ENCODE data around the gene MEF2A. TPM values are rescaled to one million over a fixed set of nuclear protein-coding genes. Genes with fewer than 3 reads are reported as not detected.
A peak's percentile ranks its signal among the peaks of the same experiment; 100 is the strongest.

Gene MEF2A
- polyA plus RNA-seq, 1 donor, result 29.3 TPM

DNA sequence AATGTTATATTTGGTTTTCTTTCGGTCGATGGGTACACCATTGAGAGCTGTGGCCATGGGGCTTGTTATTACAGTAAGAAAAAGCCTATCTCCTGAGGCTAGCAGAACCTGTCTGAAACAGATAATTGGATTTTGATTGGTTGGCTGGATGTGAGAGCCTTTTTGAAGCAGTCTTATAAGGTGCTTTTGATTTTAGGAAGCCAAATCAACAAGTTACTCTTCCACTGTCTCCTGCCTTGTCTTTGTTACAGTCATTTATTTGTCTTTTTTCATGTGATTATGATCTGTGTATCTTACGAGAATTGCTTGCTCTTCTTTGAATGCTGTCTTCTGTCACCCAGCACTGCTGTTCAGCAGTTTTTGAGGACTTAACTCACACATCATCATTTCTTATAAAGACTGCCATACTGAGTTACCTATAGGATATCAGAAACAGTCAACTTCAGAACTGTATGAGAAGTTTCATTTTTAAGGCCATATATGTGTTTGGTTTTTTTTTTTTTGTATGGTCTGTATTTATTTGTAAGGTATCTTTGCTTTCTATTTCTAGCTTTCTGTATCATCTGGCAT is 51.1 kb downstream of the MEF2A start:
- Histone ChIP-seq H3K27me3 (ENCODE audit: control insufficient read depth, insufficient read depth, low read length) (no peaks in the 10 kb centered on the region), H3K27ac (ENCODE audit: low read length) (no peak overlapping the region), H3K4me3 (ENCODE audit: low read length) (no peak overlapping the region), H3K36me3 (ENCODE audit: control insufficient read depth, insufficient read depth, low read length) (no peaks in the 10 kb centered on the region), H3K4me1 (ENCODE audit: control insufficient read depth, insufficient read depth, low read length) (peaks cover 31% of the 10 kb centered on the region), H3K9me3 (ENCODE audit: control insufficient read depth, low read depth, low read length) (peaks cover 2% of the 10 kb centered on the region)
- 75% methylated on average over 1 of the region's 3 CpGs for WGBS (ENCODE audit: insufficient coverage, low lambda C conversion rate)
- DNase-seq, result no peak

DNA sequence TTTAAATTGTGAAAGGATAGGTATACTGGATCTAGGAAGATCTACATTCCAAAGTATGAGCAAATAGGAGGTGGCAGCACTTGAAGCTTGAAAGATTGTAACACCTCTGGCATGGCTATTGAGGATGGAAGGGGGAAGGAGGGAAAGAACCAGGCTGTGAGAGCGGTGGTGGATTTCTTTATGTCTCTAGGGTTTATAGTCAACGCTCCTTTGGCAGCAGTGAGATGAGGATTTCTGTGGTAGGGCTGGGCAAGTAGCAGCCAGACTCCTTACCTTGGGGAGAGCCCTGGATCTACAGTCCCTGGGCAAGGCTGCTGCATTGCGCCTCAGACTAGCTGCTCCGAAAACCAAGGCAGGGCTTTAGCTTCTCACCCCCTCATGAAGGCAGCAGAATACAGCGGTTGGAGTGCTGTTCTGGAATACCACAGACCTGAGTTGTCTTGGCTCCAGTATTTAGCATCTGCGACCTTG is 53.2 kb downstream of the MEF2A start:
- peaks cover 2% of the 10 kb centered on the region for H3K9me3 ChIP-seq (ENCODE audit: control insufficient read depth, low read depth, low read length)

DNA sequence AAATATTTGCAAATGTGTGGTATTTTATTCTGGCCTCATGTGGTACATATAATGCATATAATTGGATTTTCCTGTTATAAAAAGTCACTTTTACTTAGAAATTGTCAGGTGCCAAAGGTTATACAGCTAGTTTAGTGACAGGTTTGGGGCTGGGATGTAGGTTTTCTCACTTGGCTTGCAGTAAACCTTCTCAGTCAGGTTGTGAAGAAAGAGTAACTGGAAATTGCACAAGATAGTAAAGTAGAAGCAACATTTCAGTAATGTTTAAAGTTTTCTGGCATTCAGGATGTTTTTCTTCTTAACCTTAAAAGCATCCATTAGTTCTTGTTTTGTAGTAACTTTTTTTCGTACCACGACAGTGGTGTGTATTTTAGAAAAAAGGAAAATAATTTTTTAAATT is 53.9 kb downstream of the MEF2A start:
- Histone ChIP-seq H3K27ac (ENCODE audit: low read length) (no peak overlapping the region), H3K9me3 (ENCODE audit: control insufficient read depth, low read depth, low read length) (peaks cover 2% of the 10 kb centered on the region), H3K4me1 (ENCODE audit: control insufficient read depth, insufficient read depth, low read length) (peaks cover 13% of the 10 kb centered on the region), H3K36me3 (ENCODE audit: control insufficient read depth, insufficient read depth, low read length) (no peaks in the 10 kb centered on the region), H3K27me3 (ENCODE audit: control insufficient read depth, insufficient read depth, low read length) (no peaks in the 10 kb centered on the region), H3K4me3 (ENCODE audit: low read length) (no peak overlapping the region)
- WGBS (ENCODE audit: insufficient coverage, low lambda C conversion rate), result 100% methylated on average over 1 of the region's 2 CpGs
- DNase-seq, result no peak

More for the DNA sequence above, 53.2 kb downstream of the MEF2A start:
- 100% methylated on average over 1 of the region's 6 CpGs for WGBS (ENCODE audit: insufficient coverage, low lambda C conversion rate)
- H3K4me3 ChIP-seq (ENCODE audit: low read length), result no peak overlapping the region
- H3K4me1 ChIP-seq (ENCODE audit: control insufficient read depth, insufficient read depth, low read length), result peaks cover 20% of the 10 kb centered on the region
- H3K36me3 ChIP-seq (ENCODE audit: control insufficient read depth, insufficient read depth, low read length), result no peaks in the 10 kb centered on the region
- no peak overlapping the region for H3K27ac ChIP-seq (ENCODE audit: low read length)
- DNase-seq, result no peak
- H3K27me3 ChIP-seq (ENCODE audit: control insufficient read depth, insufficient read depth, low read length), result no peaks in the 10 kb centered on the region

DNA sequence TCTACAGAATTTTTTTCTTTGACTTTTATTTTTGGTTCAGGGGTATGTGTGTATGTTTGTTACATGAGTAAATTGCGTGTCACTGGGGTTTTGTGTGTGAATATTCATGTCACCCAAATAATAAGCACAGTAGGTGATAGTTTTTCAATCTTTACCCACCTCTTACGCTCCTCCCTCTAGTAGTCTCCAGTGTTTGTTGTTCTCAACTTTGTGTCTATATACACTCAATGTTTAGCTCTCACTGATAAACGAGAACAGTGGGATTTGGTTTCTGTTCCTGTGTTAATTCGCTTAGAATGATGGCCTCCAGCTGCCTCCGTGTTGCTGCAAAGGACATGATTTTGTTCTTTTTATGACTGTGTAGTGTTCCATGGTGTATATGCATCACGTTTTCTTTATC is 54.4 kb downstream of the MEF2A start:
- 100% methylated on average over 1 of the region's 6 CpGs for WGBS (ENCODE audit: insufficient coverage, low lambda C conversion rate)
- H3K27ac ChIP-seq (ENCODE audit: low read length), result no peak overlapping the region
- H3K9me3 ChIP-seq (ENCODE audit: control insufficient read depth, low read depth, low read length), result peaks cover 2% of the 10 kb centered on the region
- H3K27me3 ChIP-seq (ENCODE audit: control insufficient read depth, insufficient read depth, low read length), result no peaks in the 10 kb centered on the region
- H3K4me1 ChIP-seq (ENCODE audit: control insufficient read depth, insufficient read depth, low read length), result peaks cover 9% of the 10 kb centered on the region
- H3K4me3 ChIP-seq (ENCODE audit: low read length), result no peak overlapping the region
- DNase-seq, result no peak
- H3K36me3 ChIP-seq (ENCODE audit: control insufficient read depth, insufficient read depth, low read length), result no peaks in the 10 kb centered on the region

DNA sequence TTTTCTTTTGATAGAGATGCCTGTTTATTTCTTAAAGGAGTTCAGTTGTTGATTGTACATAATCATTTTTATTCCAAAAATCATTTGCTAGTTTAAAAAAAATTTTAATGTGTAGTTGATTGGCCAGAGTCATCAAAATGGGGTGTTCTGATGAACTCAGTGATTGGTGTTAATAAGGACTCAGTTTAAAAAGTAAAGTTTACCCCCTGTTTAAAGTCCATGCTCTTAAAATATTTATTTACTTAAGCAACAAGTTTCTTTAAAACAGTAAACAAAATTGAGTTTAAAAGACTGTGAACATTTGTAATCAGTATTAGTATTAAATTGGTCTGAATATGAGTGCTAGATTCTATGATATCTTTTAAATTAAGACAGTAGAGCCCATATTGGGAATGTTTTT is 56.0 kb downstream of the MEF2A start:
- Histone ChIP-seq H3K27me3 (ENCODE audit: control insufficient read depth, insufficient read depth, low read length) (no peaks in the 10 kb centered on the region), H3K4me1 (ENCODE audit: control insufficient read depth, insufficient read depth, low read length) (peaks cover 3% of the 10 kb centered on the region), H3K4me3 (ENCODE audit: low read length) (no peak overlapping the region), H3K27ac (ENCODE audit: low read length) (no peak overlapping the region), H3K9me3 (ENCODE audit: control insufficient read depth, low read depth, low read length) (peaks cover 2% of the 10 kb centered on the region), H3K36me3 (ENCODE audit: control insufficient read depth, insufficient read depth, low read length) (no peaks in the 10 kb centered on the region)
- no peak for DNase-seq

DNA sequence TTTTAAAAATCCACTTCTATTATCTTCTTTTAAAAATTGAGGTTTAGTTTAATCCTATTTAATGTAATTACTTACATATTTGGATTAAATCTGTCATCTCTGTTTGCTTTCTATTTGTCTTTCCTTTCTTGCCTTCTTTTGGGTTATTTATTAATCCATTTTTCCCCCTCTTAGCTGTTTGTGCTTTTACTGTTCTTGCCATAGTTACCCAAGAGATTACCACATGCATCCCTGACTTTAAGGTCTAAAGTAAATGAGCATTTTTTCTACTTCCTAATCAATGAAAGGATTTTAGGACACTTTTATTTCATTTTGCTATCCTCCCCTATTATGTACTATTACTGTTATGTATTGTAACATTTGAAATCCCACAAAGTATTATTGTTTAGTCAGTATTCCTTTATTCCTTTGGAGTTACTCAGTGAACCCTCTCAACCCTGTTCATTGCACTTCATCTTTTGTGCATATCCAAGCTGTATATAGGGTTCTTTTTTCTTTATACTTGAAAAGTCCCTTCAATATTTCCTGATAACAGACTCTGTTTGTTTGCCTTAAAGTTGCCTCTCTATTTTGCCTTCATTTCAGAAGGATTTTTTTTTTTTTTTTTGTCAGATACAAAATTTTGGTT is 62.7 kb downstream of the MEF2A start:
- Histone ChIP-seq H3K27ac (ENCODE audit: low read length) (no peak overlapping the region), H3K27me3 (ENCODE audit: control insufficient read depth, insufficient read depth, low read length) (no peaks in the 10 kb centered on the region), H3K4me1 (ENCODE audit: control insufficient read depth, insufficient read depth, low read length) (no peaks in the 10 kb centered on the region), H3K4me3 (ENCODE audit: low read length) (no peak overlapping the region), H3K36me3 (ENCODE audit: control insufficient read depth, insufficient read depth, low read length) (no peaks in the 10 kb centered on the region), H3K9me3 (ENCODE audit: control insufficient read depth, low read depth, low read length) (no peaks in the 10 kb centered on the region)
- peak in 1 of 2 donors; percentile 17 for DNase-seq

DNA sequence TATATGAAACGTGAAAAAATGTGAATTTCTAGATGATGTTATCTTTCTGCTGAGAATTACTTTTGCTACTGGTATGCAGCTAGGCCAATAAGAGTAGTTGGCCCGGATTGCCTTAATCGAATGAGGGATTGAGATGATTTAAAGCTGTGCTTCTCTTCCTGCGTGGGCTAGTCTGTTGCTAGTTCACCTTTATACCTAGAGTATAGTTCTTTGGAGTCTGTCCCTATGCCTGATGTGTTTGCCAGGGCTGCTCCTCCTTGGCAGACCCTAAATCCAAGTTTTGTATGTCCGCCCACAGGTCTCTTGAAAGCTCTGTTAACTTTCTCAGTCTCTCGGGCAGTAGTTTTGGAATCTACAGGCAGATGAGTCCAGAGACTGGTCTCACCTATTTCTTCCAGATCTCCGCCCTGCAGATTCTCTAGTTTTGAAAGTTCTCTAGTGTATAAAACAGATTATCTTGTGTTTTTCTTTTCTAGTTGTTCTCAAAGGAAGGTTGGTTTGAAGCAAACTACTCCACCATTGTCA is 64.9 kb downstream of the MEF2A start:
- H3K9me3 ChIP-seq (ENCODE audit: control insufficient read depth, low read depth, low read length), result no peaks in the 10 kb centered on the region
- WGBS (ENCODE audit: insufficient coverage, low lambda C conversion rate), result 91% methylated on average over 4 of the region's 7 CpGs
- no peak for DNase-seq
- no peak overlapping the region for H3K4me3 ChIP-seq (ENCODE audit: low read length)
- H3K4me1 ChIP-seq (ENCODE audit: control insufficient read depth, insufficient read depth, low read length), result no peaks in the 10 kb centered on the region
- no peaks in the 10 kb centered on the region for H3K27me3 ChIP-seq (ENCODE audit: control insufficient read depth, insufficient read depth, low read length)
- H3K27ac ChIP-seq (ENCODE audit: low read length), result no peak overlapping the region
- peaks cover 9% of the 10 kb centered on the region for H3K36me3 ChIP-seq (ENCODE audit: control insufficient read depth, insufficient read depth, low read length)

DNA sequence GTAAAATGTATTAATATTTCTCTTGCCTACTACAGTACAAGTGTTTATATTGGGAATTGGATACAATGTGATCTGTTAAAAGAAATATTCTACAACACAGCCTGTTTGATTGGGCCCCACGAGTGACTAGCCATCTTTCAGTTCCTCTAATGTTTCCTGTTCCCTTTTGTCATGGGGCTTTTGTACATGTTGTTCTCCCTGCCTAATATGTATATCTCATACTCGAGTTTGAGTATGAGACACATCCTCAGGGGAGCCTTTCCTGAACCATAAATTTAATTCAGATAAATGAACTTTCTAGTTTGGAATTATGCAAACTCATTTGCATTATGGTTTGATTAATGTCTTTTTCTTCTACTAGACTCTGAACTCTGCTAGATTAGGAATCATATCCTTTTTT is 65.5 kb downstream of the MEF2A start:
- no peak overlapping the region for H3K4me3 ChIP-seq (ENCODE audit: low read length)
- peaks cover 12% of the 10 kb centered on the region for H3K36me3 ChIP-seq (ENCODE audit: control insufficient read depth, insufficient read depth, low read length)
- H3K27ac ChIP-seq (ENCODE audit: low read length), result no peak overlapping the region
- H3K27me3 ChIP-seq (ENCODE audit: control insufficient read depth, insufficient read depth, low read length), result no peaks in the 10 kb centered on the region
- WGBS (ENCODE audit: insufficient coverage, low lambda C conversion rate), result no CpG with 5 or more reads among the region's 2 CpGs
- no peak for DNase-seq
- no peaks in the 10 kb centered on the region for H3K4me1 ChIP-seq (ENCODE audit: control insufficient read depth, insufficient read depth, low read length)
- no peaks in the 10 kb centered on the region for H3K9me3 ChIP-seq (ENCODE audit: control insufficient read depth, low read depth, low read length)

DNA sequence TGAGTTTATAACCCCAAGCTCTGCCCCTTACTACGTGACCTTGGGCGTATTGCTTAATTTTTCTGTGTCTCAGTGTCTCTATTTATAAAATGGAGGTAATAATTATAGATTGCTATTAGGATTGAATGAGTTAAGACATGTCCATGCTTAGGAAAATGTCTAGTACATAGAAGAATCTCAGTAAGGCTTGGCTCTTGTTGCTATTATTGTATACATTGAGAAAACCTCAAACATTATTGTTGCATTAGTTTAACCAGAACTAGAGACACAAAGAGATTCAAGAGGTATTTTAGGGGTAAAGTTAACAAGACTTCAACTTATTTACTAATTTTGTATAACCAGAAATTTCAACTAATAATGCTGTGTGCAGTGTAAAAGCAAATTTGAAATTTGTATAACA is 66.7 kb downstream of the MEF2A start:
- no peaks in the 10 kb centered on the region for H3K4me1 ChIP-seq (ENCODE audit: control insufficient read depth, insufficient read depth, low read length)

DNA sequence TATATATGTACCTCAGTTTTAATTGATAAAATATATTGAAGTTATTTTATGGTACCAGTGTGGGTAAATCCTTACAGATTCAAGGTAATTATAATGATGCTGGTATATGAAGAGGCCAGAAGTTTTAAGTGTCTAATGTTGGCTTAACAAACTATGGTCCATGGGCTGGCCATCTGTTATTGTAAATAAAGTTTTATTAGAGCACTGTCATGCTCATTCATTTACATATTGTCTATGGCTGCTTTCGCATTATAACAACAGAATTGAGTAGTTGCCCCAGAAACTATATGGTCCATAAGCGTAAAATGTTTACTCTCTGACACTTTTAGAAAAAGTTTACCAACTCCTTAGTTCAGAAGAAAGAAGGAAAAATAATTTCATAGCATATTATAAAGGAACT is 67.9 kb downstream of the MEF2A start:
- Histone ChIP-seq H3K4me1 (ENCODE audit: control insufficient read depth, insufficient read depth, low read length) (no peaks in the 10 kb centered on the region), H3K4me3 (ENCODE audit: low read length) (no peak overlapping the region), H3K27me3 (ENCODE audit: control insufficient read depth, insufficient read depth, low read length) (no peaks in the 10 kb centered on the region), H3K27ac (ENCODE audit: low read length) (no peak overlapping the region), H3K9me3 (ENCODE audit: control insufficient read depth, low read depth, low read length) (no peaks in the 10 kb centered on the region), H3K36me3 (ENCODE audit: control insufficient read depth, insufficient read depth, low read length) (peaks cover 15% of the 10 kb centered on the region)
- DNase-seq, result no peak
- WGBS (ENCODE audit: insufficient coverage, low lambda C conversion rate), result 100% methylated on average over 1 of the region's 2 CpGs

More for the DNA sequence above, 66.7 kb downstream of the MEF2A start:
- Histone ChIP-seq H3K36me3 (ENCODE audit: control insufficient read depth, insufficient read depth, low read length) (peaks cover 15% of the 10 kb centered on the region), H3K27ac (ENCODE audit: low read length) (no peak overlapping the region), H3K4me3 (ENCODE audit: low read length) (no peak overlapping the region), H3K9me3 (ENCODE audit: control insufficient read depth, low read depth, low read length) (no peaks in the 10 kb centered on the region), H3K27me3 (ENCODE audit: control insufficient read depth, insufficient read depth, low read length) (no peaks in the 10 kb centered on the region)
- WGBS (ENCODE audit: insufficient coverage, low lambda C conversion rate), result no CpG with 5 or more reads among the region's 2 CpGs
- no peak for DNase-seq

DNA sequence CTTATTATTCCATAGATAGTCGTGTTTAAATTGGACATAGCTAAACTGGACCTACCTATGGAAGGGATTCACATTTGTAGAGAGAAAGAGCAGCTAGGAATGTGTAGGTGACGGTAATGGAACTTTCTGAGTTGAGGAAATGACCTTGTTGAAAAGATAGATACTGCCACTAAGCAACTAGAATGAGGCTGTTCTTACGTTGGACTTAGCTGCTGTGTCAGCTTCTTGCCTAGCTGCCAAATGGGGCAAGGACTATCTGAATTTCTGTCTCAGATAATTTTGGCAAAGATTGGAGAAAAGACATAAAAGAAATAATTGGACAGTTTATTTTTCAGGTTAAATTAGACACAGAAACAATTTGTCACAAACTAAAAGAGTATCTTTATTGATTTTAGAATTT is 68.8 kb downstream of the MEF2A start:
- H3K36me3 ChIP-seq (ENCODE audit: control insufficient read depth, insufficient read depth, low read length), result peaks cover 15% of the 10 kb centered on the region
- H3K4me1 ChIP-seq (ENCODE audit: control insufficient read depth, insufficient read depth, low read length), result no peaks in the 10 kb centered on the region
- WGBS (ENCODE audit: insufficient coverage, low lambda C conversion rate), result 100% methylated on average over 1 of the region's 3 CpGs
- H3K4me3 ChIP-seq (ENCODE audit: low read length), result no peak overlapping the region
- DNase-seq, result no peak
- H3K27me3 ChIP-seq (ENCODE audit: control insufficient read depth, insufficient read depth, low read length), result no peaks in the 10 kb centered on the region
- no peak overlapping the region for H3K27ac ChIP-seq (ENCODE audit: low read length)
- no peaks in the 10 kb centered on the region for H3K9me3 ChIP-seq (ENCODE audit: control insufficient read depth, low read depth, low read length)

Measured in large intestine (tissue), 3 donors.